HG02884 (cell line): Measurements from ENCODE around the gene ARPC1B.
"Not testable (repeated sequence)": the region's sequence is repeated elsewhere in the genome, so short reads cannot be mapped to it uniquely, and the experiment has no call there.

Experiments
- ATAC-seq: cut with Tn5 transposase; IDR thresholded peaks from one replicate; pipeline ENCODE4 v1.9.1; 2021; ENCODE audit warnings: mild to moderate bottlenecking, moderate library complexity; ENCODE audit not compliant: unreplicated experiment

ARPC1B gene

GRCh38 chr7:99374111-99375064, at the start of gene ARPC1B:
TSS of gene ARPC1B (plus strand) at chr7:99374730. CDS start at chr7:99385715, 10,985 bp downstream.
- peak; percentile 50 for ATAC-seq

GRCh38 chr7:99325001-99325493, 49.5 kb upstream of the ARPC1B start:
- ATAC-seq: no peak

GRCh38 chr7:99325592-99326407, 48.7 kb upstream of the ARPC1B start, which contains the start of gene ARPC1A:
TSS of gene ARPC1A (plus strand) at chr7:99325898. CDS start at chr7:99333354, 7,456 bp downstream.
- ATAC-seq: peak; percentile 82

GRCh38 chr7:99326408-99326782, 48.1 kb upstream of the ARPC1B start:
- no peak for ATAC-seq

- ATAC-seq: not testable (repeated sequence)
Observed at GRCh38 chr7:99330314-99330961, 44.1 kb upstream of the ARPC1B start.

GRCh38 chr7:99331002-99331401, 43.5 kb upstream of the ARPC1B start:
- no peak for ATAC-seq

- no peak for ATAC-seq
Observed at GRCh38 chr7:99339595-99339994, 34.9 kb upstream of the ARPC1B start.

GRCh38 chr7:99340659-99341058, 33.9 kb upstream of the ARPC1B start:
- no peak for ATAC-seq

GRCh38 chr7:99344061-99344647, 30.4 kb upstream of the ARPC1B start:
- ATAC-seq: no peak

GRCh38 chr7:99350641-99351040, 23.9 kb upstream of the ARPC1B start:
- ATAC-seq: not testable (repeated sequence)

GRCh38 chr7:99352247-99352646, 22.3 kb upstream of the ARPC1B start:
- no peak for ATAC-seq

GRCh38 chr7:99355098-99355497, 19.4 kb upstream of the ARPC1B start:
- ATAC-seq: no peak

- no peak for ATAC-seq
Observed at GRCh38 chr7:99357701-99358490, 16.6 kb upstream of the ARPC1B start.

- ATAC-seq: not testable (repeated sequence)
Observed at GRCh38 chr7:99358521-99358920, 16.0 kb upstream of the ARPC1B start.

GRCh38 chr7:99359465-99360154, 14.9 kb upstream of the ARPC1B start:
- no peak for ATAC-seq

- no peak for ATAC-seq
Observed at GRCh38 chr7:99362801-99363200, 11.7 kb upstream of the ARPC1B start.

- ATAC-seq: no peak
Observed at GRCh38 chr7:99363286-99363685, 11.2 kb upstream of the ARPC1B start.

GRCh38 chr7:99365318-99366141, 9.0 kb upstream of the ARPC1B start:
- no peak for ATAC-seq
